SU-DHL-6 (cell line): ENCODE measurements around the gene ANXA8.

ENCODE experiments used
- EZH2phosphoT487 ChIP-seq: fragments of 200-600 bp; sonication (generic), shearing (Covaris generic); conservative IDR thresholded peaks from 2 replicates; pipeline ENCODE4 v1.6.1; 2018; ENCODE audit warnings: mild to moderate bottlenecking, antibody characterized with exemption, low read length, moderate library complexity, mixed read lengths
- TF ChIP-seq, protein P1 (sequence below): fragments of 200-600 bp; sonication (generic); IDR thresholded peaks from one replicate; pipeline ENCODE4 v1.5.1; 2017; ENCODE audit warnings: antibody characterized with exemption, mild to moderate bottlenecking, low read length, moderate library complexity; ENCODE audit not compliant: insufficient read depth, poor library complexity, severe bottlenecking

DNA sequence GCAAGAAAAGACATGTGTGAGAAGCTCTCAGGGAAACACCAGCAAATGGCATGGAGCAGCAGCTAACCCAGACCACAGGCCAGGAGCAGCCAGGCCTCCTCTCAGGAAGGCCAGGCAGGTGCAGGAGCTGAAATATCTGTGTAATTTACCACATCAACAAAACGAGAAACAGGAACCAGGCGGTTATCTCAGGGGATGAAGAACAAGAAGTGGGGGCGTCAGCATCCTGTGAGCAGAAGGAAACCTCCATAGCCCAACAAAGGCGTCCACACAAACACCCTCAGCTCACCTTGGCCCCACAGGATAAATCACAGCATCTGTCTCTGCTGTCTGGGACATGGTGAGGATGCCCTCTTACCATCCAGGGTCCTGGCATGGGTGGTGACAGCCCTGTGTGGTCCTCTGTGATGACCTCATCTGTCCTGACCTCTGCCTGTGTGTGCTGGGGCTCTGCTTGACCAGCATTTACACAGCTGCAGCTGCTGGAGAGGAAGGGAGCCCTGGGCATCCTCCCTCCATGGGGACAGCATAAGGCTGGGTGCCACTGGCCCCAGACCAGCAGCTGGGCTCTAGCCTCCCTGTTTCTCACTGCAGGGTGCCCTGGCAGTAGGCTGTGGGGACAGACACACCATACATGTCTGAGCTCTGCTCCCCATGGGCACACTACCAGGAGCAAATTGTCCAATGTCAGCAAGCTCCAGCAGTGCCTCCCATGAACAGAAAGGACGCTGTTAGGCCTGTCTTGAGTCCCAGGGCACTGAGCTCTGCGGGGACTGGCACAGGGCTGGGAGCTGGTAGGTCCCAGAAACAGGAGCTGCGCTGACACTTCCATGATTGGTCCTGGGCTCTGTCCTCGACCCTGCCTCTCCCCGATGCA, 34.6 kb downstream of the ANXA8 start:
- TF ChIP-seq, protein P1, sequence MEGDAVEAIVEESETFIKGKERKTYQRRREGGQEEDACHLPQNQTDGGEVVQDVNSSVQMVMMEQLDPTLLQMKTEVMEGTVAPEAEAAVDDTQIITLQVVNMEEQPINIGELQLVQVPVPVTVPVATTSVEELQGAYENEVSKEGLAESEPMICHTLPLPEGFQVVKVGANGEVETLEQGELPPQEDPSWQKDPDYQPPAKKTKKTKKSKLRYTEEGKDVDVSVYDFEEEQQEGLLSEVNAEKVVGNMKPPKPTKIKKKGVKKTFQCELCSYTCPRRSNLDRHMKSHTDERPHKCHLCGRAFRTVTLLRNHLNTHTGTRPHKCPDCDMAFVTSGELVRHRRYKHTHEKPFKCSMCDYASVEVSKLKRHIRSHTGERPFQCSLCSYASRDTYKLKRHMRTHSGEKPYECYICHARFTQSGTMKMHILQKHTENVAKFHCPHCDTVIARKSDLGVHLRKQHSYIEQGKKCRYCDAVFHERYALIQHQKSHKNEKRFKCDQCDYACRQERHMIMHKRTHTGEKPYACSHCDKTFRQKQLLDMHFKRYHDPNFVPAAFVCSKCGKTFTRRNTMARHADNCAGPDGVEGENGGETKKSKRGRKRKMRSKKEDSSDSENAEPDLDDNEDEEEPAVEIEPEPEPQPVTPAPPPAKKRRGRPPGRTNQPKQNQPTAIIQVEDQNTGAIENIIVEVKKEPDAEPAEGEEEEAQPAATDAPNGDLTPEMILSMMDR = no peak
- no peak for TF ChIP-seq EZH2phosphoT487
